ENCODE results near the gene ASNS.

The ASNS gene

DNA sequence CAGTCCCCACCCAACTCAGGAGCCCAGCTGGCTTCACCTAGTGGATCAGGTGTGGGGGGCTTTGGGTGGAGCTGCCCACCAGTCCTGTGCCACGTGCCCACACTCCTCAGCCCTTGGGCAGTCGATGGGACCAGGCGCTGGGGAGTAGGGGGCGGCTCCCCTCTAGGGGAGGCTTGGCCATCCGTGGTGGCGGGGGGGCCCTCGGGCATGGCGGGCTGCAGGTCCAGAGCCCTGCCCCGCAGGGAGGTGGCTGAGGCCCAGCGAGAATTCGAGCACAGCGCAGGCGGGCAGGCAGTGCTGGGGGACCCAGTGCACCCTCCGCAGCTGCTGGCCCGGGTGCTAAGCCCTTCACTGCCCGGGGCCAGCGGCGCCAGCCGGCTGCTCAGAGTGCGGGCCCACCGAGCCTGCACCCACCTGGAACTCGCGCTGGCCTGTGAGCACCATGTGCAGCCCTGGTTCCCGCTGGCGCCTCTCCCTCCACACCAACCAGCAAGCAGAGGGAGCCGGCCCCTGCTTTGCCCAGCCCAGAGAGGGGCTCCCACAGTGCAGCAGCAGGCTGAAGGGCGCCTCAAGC lies 29.3 kb downstream of the ASNS start:
- no peak for DNase-seq

DNA sequence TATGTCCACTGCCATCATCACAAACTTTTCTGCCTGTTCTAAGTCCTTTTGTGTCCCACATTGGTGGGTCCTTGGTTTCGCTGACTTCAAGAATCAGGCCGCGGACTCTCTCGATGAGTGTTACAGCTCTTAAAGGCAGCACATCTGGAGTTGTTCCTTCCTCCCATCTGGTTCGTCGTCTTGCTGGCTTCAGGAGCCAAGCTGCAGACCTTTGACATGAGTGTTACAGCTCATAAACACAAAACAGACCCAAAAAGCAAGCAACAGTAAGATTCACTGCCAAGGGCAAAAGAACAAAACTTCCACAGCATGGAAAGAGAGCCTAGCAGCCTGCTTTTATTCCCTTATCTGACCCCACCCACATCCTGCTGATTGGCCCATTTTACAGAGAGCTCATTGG lies 30.2 kb downstream of the ASNS start:
- no peak for DNase-seq

DNA sequence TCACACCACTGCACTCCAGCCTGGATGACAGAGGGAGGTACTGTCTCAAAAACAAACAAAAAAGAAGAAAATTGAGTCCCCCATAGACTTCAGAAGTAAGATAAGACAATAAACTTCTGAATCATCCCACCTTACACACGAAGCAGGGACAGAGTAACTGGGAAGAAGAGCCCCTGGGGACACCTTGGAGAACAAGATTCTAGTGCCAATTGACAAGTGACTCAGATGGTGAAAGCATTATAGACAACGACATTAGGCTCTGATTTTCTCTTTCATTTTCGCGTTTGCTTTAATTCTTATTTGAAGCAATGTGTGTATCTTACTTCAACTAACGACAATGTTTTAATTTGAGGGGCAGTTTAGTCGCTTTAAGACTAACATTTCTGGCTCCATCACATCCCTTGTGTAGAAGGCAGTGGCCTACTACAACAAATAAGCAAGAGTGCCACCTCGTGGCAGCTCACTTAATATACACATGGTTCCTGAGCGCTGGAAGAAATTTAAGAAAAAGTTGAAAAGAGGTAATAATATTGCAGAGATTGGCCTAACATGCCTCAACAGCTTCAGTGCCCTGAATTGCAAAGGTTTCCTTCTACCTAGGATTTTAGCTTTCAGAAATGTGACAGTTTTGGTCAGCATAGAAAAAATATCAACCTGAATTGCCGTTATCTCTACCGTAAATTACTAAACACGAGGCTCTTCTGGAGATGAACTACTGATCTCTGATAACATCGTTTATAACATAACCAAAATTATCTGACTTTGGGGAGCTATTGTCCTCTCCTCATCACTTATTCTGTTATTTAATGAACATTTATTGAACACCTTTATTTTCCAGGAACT lies 36.7 kb downstream of the ASNS start:
- DNase-seq: peak in 5 of 14 donors; percentile 10 to 30 (median 12)

DNA sequence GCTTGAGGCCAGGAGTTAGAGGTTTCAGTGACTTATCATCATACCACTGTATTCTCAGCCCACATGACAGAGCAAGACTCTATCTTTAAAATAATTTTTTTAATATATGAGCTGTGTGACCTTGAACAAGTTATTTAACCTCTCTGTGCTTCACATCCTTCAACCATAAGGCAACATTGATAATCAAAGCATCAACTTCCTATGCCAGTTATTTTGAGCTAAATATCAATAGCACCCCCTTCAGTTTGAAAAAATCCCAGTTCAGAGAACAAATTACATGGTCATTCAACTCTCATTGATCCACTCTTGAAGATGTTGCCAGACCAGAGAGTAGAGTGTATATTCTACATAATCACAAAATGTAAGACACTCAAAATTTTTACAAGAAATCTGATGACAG lies 53.0 kb downstream of the ASNS start:
- DNase-seq: no peak

DNA sequence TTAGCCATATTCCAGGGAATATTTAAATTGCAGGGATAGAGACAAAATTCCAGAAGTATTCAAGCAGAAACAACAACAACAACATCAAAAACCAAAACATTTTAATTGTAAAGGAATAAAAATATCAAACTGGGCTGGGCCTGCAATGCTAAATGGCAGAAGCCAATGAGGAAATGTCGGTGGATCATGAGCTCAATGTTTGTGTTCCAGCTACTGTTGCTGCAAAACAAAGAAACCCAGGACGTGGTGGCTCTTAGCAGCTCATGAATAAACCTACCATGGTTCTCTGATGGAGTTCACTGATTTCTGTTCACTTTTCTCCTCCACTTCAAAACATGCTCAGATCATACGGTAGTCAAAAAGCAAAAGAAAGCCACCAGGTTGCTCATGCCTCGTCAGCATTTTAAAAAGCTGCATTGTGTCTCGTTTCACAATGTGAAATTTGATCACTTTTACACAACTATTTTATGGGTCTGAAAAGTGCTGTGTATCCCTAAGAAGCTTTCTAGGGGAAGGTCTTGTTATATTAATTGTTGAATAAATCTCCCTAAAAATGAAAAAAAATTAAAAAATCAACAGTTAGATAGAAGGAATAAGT lies 54.0 kb downstream of the ASNS start:
- DNase-seq: no peak
